ENCODE measurements around the gene THRB. TPM values are rescaled to one million over a fixed set of nuclear protein-coding genes. Genes with fewer than 3 reads are reported as not detected.

Gene THRB
- total RNA-seq, 2 donors from 2014 or later = 6.7 to 6.9 TPM

- intact Hi-C loops (cut with DNase I) = no loop called here
- no peak for DNase-seq
- WGBS, 2 donors = 89 to 99% methylated on average over 3 of the region's 3 CpGs
- no peak overlapping the region for H3K4me3 ChIP-seq
- no peaks in the 10 kb centered on the region for H3K9me3 ChIP-seq
- H3K36me3 ChIP-seq (replicated peaks in 1 of 2; ENCODE audit: insufficient read depth in 1 of 2, low read depth in 2 of 2) = no peaks in the 10 kb centered on the region
- TF ChIP-seq POLR2A (IDR thresholded peaks at IDR 0.05) (no peak), CTCF (IDR thresholded peaks at IDR 0.05) (no peak)
- H3K4me1 ChIP-seq = peaks cover 4% of the 10 kb centered on the region
- ATAC-seq = no peak
- H3K27ac ChIP-seq = no peak overlapping the region
- H3K27me3 ChIP-seq = no peaks in the 10 kb centered on the region
These were observed 83.8 kb downstream of the THRB start for GRCh38 chr3:24410860-24411259.

- no peaks in the 10 kb centered on the region for H3K36me3 ChIP-seq (replicated peaks in 1 of 2; ENCODE audit: insufficient read depth in 1 of 2, low read depth in 2 of 2)
- TF ChIP-seq POLR2A (IDR thresholded peaks at IDR 0.05) = no peak
- TF ChIP-seq CTCF (IDR thresholded peaks at IDR 0.05) = no peak
- H3K4me1 ChIP-seq = no peaks in the 10 kb centered on the region
- no peak overlapping the region for H3K4me3 ChIP-seq
- intact Hi-C loops (cut with DNase I) = no loop called here
- WGBS, 2 donors = 53 to 60% methylated on average over 3 of the region's 3 CpGs
- no peaks in the 10 kb centered on the region for H3K27me3 ChIP-seq
- H3K27ac ChIP-seq = no peak overlapping the region
- DNase-seq (no peak), ATAC-seq (no peak)
- no peaks in the 10 kb centered on the region for H3K9me3 ChIP-seq
These were observed 86.5 kb downstream of the THRB start for GRCh38 chr3:24407980-24408680.

- ATAC-seq = no peak
These were observed 87.8 kb downstream of the THRB start for GRCh38 chr3:24406900-24407299.

GRCh38 chr3:24405057-24405456 lies 89.6 kb downstream of the THRB start:
- Histone ChIP-seq H3K27me3 (no peaks in the 10 kb centered on the region), H3K36me3 (replicated peaks in 1 of 2; ENCODE audit: insufficient read depth in 1 of 2, low read depth in 2 of 2) (no peaks in the 10 kb centered on the region), H3K4me3 (no peak overlapping the region), H3K27ac (no peak overlapping the region), H3K9me3 (no peaks in the 10 kb centered on the region), H3K4me1 (peaks cover 20% of the 10 kb centered on the region)
- DNase-seq (no peak), ATAC-seq (no peak)
- 76 to 79% methylated on average over 4 of the region's 4 CpGs for WGBS, 2 donors
- intact Hi-C loops (cut with DNase I) = no loop called here
- no peak for TF ChIP-seq POLR2A (IDR thresholded peaks at IDR 0.05)
- no peak for TF ChIP-seq CTCF (IDR thresholded peaks at IDR 0.05)

More at GRCh38 chr3:24406900-24407299, 87.8 kb downstream of the THRB start:
- DNase-seq = no peak
- H3K36me3 ChIP-seq (replicated peaks in 1 of 2; ENCODE audit: insufficient read depth in 1 of 2, low read depth in 2 of 2) = no peaks in the 10 kb centered on the region
- intact Hi-C loops (cut with DNase I) = no loop called here
- no peak overlapping the region for H3K27ac ChIP-seq
- peaks cover 2% of the 10 kb centered on the region for H3K4me1 ChIP-seq
- H3K27me3 ChIP-seq = no peaks in the 10 kb centered on the region
- H3K4me3 ChIP-seq = no peak overlapping the region
- H3K9me3 ChIP-seq = no peaks in the 10 kb centered on the region
- WGBS, 2 donors = 65 to 72% methylated on average over 4 of the region's 4 CpGs
- no peak for TF ChIP-seq CTCF (IDR thresholded peaks at IDR 0.05)
- no peak for TF ChIP-seq POLR2A (IDR thresholded peaks at IDR 0.05)

GRCh38 chr3:24401811-24402185 lies 92.9 kb downstream of the THRB start:
- WGBS, 2 donors = 18 to 25% methylated on average over 2 of the region's 2 CpGs
- peak; percentile 73 to 89 (median 80) for DNase-seq

More at GRCh38 chr3:24401811-24402185, 92.9 kb downstream of the THRB start:
- peaks cover 30% of the 10 kb centered on the region for H3K4me1 ChIP-seq
- peak overlapping the region in 3 of 4 donors; percentile 21 to 75 (median 71) for H3K27ac ChIP-seq
- H3K4me3 ChIP-seq = no peak overlapping the region
- H3K9me3 ChIP-seq = no peaks in the 10 kb centered on the region
- intact Hi-C loops (cut with DNase I) = no loop called here
- no peaks in the 10 kb centered on the region for H3K36me3 ChIP-seq (replicated peaks in 1 of 2; ENCODE audit: insufficient read depth in 1 of 2, low read depth in 2 of 2)
- peak; percentile 68 for ATAC-seq
- H3K27me3 ChIP-seq = no peaks in the 10 kb centered on the region
- no peak for TF ChIP-seq POLR2A (IDR thresholded peaks at IDR 0.05)
- no peak for TF ChIP-seq CTCF (IDR thresholded peaks at IDR 0.05)
